Suppressor macrophage treated with lipopolysaccharide for 4 hours (primary cell): ENCODE measurements around the gene RAB1B.

Source experiments
- DNase-seq: peaks from one replicate; pipeline ENCODE4 v3.0.0-alpha.2; 2020

RAB1B gene

DNA sequence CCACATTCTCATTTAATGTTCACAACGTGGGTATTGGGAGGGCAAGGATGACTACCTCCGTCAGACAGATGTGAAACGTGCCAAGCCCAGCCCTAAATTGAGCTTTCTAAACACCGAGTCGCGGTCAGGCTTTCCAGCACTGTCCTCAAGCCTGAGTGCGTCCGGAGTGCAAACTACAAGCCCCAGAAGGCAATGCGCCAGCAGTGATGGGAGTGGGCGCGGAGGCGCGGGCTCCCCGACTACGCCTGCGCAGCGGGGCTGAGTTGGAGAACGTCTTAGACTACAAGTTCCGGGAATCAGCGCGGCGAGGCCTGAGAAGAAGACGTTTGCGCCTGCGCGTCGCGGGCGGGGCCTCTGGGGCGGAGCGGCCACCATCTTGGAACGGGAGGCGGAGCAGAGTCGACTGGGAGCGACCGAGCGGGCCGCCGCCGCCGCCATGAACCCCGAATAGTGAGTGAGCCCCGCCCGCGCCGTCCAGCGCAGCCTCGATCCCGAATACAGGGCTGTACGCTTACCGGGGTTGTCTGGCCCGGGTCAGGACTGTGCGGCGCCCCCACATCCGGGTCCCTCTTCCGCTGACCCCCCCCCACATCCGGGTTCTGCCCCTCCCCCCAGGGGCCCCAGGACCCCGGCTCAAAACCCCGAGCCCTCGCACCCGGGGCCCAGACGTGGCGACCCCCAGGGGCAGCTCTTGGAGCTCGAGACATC, at the start of gene RAB1B:
RAB1B (plus strand) TSS at position 396 of the 708 bp plus-strand sequence; CDS start at position 437, 41 bp downstream.
- DNase-seq: peak; percentile 100

DNA sequence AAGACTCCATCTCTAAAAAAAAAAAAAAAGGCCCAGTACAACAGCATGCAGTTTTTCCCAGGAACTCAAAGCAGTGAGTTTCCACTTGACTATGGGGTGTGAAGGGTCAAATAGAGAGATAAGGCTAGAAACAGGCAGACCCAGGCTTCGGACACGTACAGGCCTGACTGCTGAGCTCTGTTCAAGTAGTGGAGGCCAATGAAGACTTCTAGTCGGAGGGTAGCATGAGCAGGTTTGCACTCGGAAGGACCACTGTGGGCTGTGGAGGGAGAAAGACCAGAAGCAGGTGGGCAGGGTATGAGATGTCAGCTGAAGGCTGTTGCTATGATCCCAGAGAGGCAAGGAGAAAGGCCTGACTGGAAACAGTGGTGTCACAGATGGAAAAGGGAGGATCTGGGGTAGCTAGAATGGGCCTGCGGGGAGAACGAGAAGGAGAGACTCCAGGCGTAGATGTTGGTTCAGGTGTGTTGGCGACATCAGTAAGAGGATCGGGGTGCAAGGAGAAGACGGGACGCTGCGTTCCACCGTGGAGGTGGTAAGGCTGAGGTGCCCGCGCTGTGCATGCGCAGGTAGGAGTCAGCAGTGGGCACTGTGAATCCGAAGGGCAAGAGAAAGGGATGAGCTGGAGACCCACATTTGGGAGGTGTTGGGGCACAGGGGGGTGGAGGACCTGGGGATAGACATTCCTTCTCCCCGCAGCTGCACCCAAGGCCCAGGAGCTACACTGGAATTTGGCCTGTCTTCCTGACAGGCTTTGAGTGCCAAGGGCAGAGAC, 49.4 kb upstream of the RAB1B start:
- no peak for DNase-seq

DNA sequence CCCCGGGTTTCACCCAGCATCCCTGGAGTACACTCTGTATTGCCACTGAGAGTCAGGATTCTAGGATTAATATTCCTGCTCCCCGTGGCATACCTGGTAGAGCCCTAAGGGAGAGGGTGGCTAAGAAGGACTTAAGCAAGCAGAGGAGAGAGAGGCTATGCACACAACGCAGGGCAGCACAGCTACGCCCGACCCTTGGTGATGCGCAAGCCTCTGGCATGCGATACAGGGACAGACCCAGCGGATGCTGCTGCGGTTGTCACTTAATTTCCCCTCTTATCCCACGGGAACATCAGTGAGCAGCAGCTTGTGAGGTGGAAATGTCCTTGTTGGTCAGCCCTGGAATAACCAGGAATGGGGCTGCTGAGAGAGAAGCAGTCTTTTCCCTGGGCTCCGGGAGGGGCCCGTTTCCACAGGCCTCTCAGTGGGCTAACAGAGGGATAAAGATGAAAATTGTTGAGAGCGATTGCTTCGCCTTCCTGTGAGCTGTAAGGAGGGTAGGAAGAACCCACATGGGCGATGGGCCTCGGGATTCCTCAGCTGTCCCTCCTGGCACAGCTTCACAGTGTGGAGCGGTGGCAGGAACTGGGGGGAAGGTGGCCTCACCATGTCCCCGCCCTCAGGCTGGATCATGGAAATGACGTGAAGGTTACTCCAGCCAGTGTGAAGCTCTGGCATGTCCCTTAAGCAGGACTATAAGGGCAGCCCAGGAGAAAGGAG, 48.4 kb upstream of the RAB1B start:
- no peak for DNase-seq

DNA sequence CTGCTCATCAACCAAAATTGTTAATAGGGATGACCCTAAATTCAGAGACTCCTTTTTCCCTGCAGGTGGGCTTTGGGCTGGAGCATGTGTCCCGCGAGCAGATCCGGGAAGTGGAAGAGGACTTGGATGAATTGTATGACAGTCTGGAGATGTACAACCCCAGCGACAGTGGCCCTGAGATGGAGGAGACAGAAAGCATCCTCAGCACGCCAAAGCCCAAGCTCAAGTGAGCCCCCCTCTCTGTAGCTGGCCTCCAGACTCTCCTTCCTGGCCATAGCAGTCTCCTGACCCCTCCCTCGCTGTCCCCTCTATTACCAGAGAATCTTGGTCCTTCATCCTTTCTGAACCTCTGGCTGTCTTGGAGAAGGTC, 47.9 kb upstream of the RAB1B start:
- DNase-seq: no peak

DNA sequence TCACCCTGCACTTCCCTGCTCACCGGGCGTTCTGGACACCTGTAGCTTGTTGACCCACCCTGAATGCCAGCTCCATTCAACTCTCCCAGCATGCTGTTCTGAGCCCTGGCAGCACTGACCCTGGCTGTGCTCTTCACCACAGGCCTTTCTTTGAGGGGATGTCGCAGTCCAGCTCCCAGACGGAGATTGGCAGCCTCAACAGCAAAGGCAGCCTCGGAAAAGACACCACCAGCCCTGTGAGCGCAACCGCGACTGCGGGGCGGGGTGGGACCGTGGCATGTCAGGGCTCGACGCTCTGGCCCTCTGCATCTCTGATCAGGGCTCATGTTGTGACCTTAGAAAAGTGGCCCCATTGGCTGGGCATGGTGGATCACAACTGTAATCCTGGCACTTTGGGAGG, 47.4 kb upstream of the RAB1B start:
- no peak for DNase-seq

DNA sequence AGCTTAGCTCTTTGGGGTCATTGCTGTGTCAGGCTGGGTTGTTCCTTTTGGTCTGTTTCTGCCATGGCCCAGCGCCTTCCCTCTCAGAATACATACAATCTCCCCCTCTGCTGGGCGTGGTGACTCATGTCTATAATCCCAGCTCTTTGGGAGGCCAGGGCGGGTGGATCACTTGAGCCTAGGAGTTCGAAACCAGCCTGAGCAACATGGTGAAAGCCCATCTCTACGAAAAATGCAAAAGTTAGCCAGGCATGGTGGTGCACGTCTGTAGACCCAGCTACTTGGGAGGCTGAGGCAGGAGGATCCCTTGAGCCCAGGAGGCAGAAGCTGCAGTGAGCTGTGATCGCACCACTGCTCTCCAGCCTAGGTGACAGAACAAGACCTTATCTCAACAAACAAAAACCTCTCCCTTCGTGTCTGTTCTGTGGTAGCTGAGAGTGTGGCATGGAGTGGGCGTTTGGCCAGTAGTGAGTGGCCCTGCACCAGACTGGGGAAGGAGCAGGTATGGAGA, 46.7 kb upstream of the RAB1B start:
- no peak for DNase-seq

DNA sequence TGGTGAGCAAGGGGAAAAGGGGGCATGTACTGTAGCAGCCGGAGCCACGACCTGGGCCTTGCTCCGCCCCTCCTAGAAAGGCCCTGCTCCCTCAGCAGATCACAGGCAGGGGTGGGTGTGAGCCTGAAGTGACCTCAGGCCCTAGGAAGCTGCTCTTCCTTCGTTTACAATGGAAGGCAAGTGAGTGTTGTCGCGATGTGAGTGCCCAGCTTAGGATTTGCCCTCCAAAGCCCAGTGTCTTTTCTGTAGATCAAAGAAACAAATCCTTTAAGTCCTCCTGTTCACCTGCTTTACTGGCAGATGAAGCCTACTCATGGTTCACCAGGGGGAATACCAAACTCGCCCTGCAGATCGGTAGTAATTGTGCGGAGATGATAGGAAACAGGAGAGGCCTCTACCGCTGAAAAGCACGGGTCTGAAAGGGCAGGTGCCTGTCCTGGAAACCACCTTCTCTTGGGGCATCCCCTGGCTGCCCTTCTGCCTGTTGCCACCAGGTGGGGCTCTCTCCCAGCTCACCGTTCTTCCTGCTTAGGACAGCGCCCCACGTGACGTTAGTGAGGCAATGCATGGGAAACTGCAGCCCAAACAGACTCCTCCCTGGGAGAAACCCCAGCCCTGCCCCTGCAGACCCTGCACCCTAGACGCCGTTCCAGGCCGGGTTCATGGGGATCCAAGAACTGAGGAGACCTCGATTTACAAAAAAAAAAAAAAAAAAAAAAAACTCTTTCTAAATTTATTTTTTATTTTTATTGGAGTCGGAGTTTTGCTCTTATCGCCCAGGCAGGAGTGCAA, 45.9 kb upstream of the RAB1B start:
- DNase-seq: peak; percentile 93

DNA sequence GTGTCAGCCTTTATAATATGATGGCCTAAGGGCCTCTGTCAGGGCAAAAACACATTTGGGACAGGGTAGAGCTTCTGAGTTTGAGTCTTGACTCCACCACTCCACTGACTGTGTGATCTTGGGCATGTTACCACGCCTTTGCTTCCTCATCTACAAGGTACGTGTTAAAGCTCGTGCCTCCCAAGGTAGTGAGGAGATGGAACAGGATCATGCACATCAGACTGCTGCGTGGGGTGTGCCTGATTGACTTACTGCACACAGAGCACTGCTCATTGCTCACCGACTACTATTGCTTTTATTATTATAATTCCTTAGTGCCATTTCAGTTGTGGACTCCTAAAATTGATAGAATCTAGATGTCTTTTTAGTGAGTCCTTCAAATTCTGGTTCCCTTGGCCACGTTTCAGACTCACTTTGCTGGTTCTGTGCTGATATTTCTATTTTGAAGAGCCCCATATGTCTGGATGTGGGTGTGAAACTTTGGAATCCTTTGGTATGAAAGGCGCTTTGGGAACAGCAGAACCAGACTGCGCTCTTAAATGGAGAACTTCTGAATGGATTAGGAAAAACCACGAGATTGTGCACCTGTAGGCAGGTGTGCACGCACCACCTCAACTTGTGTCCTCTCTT, 44.1 kb upstream of the RAB1B start:
- DNase-seq: no peak

DNA sequence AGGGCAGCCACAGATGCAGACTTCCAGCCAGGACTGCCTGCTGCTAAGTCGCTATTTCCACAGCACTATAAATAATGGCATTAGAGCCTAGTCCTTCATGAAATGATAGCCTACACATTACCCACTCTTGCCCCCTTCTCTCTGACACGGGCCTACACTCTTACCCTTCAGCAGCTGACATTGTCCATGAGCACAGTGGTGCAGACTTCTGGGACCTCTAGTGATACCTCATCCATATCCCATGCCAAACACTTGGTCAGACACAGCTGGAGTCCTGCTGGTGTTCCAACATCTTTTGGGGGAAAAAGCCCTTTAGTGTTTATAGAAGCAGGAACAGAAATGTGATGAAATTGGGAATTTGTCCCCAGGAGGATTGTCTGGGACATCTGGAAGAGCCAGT, 43.4 kb upstream of the RAB1B start:
- no peak for DNase-seq

DNA sequence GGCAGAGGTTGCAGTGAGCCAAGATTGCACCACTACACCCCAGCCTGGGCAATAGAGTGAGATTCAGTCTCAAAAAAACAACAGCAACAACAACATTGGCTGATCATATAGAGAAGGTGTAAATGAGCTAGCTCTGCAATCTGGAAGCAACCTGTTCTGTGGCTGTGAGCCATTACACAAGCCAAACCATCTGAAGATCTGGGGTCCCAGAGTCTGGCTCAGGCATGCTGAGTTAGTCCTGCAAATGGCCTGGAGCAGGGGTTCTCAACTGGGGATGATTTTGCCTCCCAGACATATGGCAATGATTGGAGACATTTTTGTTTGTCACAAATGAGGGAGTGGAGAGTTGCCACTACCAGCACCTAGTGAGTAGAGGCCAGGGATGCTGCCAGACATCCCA, 42.3 kb upstream of the RAB1B start:
- DNase-seq: no peak

DNA sequence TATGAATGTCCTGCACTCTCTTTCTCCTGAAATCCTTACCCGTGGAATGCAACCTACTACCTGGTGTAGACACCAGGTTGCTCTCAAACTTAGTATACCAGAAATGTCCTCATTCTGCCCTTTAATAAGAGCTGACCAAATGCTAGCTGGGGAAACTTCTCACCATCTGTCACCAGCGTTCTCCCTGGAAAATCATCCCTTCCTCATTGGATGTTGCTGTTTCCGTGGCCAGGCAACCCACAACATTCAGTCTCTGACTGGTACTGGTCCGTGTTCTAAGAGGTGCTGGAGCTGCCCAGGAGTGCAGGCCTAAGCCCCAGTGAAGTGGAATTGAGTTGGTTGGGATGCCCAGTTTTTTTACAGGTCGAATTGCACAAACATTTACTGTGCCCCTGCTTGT, 40.7 kb upstream of the RAB1B start:
- DNase-seq: no peak

DNA sequence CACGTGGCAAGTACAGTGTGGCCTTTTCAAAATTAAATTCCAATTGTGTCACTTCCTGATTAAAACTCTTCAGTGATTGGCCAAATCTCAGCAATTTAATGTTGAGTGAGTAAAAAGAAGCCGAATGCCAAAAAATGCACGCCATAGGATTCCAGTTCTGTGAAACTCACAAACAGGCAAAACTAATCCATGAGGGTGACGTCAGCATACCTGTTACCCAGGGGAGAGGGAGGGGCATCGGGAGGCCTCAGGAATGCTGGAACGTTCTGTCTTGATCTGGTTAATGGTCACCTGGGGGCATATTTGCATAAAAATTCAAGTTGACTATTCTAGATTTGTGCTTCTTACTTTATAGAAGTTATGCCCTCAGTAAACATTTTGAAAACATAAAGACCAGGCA, 39.9 kb upstream of the RAB1B start:
- DNase-seq: no peak

DNA sequence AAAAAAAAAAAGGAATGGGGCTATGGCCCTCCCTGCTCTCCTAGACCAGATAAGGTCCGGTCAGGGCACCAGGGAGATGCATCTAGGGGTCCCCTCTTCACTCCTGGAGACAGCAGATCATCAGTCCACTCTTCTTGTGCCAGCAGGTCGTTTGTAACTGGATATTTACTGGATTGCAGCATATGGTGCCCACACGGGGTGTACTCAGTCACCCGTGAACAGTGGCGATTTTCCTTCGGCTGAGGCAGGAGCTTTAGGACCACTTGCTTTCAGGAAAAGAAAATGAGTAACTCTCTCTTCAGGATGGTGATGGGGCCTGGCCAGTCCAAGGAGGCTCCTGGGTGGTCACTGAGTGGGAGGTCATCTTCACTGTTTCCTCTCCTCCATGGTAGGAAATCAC, 38.3 kb upstream of the RAB1B start:
- no peak for DNase-seq

DNA sequence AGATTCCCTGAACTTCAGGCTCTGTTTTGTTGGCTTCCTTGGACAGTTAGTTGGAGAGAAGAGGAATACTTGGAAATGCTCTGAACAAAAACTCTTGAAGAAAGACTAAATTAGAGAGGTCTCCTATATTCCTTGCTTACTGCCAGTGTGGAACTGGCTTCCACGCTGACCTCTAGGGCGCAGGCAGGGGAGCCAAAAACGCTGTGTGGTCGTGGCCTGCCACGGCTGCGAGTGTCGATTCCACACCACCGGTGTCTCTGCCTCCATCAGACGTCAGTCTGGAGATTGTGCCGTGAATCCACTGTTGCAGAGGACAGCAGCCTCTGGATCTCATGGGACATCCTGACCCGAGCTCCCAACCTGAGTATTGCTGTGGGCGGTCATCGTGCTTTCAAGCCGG, 37.5 kb upstream of the RAB1B start:
- no peak for DNase-seq

DNA sequence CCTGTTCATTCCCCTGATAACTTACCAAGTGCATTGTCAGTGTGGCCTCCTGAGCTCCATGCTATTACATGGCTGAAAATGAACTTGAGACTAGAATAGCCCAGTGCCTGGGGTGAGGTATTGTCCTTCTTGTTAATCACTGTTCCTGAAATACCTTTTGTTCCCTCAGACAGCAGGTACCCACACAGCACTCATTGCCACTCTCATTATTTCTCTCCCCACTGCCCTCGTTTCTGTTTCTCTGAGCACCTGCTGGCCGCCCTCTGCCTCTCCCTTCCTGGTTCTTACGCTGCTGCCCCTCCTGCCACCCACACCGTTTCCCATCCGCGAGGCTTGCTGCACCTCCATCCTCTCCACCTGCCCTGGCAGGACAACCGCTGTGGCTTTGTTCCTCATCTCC, 36.9 kb upstream of the RAB1B start:
- no peak for DNase-seq

DNA sequence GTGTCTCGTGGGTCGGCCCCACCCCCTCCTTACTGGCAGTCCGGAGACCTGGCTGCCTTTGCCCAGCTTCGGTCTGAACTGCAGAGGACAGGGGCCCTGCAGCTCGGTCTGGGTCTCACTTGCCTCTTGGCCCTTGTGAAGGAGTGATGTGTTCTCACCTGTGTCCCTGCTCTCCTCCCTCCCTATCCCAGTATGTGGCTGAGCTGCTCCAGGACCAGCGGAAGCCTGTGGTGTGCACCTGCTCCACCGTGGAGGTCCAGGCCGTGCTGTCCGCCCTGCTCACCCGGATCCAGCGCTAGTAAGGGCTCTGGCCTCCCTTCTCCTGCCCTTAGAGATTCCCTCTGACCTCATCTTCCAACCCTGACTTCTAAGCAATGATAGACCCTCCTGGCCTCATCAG, 35.7 kb upstream of the RAB1B start:
- DNase-seq: no peak

DNA sequence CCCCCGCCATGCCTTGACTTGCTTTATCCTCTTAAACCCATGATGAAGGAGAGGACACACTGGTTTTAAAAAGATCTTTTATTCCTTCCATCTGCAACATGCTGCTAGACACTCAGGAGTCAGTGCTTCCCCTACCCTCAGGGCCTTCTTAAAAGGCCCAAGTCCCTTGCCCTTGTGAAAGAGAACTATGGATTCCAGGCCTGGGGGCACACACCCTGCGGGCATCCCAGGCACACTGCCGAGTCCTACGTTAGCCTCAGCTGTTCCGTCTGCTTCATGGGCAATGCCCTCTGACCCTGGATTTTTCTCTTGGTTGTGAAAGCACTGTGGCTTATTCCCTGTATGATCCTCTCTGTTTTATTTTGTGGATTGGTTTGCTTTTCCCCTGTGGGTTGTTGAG, 35.1 kb upstream of the RAB1B start:
- DNase-seq: no peak

DNA sequence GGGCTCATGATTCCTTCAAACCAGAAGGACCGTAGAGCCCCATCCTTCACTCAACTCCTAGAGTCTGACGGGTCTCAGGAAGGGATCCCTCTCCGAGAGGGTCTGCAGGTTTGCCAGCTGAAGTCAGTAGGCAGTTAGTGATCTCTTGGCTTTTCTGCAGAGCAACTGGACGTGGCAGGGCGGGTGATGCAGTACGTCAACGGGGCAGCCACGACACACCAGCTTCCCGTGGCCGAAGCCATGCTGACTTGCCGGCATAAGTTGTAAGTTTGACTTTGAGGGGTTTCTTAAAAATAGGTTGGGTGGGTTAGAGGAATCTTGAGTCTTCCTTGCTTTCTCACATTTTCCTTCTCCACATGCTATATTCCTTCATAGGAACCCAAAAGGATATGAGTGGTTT, 33.3 kb upstream of the RAB1B start:
- DNase-seq: no peak

DNA sequence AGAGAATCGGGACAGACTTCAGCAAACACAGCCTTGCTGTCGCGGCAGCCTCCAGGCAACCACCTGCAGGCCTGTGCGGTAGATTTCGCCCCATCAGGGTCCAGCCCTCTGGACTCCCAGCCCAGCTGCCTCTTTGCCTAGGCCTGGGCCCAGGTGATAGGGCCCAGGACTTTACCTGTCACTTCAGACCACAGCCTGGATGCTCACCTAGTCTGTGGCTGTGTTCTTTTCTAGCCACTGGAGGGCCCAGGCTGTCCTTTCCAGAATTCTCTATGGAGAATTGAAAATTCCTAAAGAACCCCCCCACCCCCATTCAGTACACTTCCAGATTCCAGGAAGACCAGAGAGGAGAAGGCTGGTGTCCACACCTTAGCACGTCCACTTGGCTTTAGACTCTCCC, 30.6 kb upstream of the RAB1B start:
- DNase-seq: no peak

DNA sequence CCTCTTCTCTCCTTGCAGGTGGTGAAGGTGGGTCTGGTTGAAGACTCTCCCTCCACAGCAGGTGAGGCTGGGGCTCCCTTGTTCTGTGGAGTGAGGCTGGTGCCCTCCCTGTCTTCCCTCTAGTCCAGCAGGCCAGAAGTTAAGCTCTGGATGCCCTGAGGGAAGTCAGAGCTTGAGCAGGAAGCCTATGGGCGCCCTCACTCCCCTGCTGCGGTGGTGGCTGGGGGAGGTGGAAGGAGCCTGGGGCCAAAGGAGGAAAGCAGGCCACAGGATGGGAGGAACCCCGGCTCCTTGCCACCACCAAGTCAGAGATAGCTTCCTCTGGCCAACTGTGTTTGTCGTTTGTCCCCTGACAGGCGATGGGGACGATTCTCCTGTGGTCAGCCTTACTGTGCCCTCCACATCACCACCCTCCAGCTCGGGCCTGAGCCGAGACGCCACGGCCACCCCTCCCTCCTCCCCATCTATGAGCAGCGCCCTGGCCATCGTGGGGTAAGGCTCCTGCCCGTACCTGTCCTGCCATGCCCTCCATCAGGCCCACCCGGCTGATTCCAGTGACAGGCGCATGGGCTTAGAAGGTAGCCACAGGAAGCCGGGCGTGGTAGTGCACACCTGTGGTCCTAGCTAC, 29.5 kb upstream of the RAB1B start:
- no peak for DNase-seq

DNA sequence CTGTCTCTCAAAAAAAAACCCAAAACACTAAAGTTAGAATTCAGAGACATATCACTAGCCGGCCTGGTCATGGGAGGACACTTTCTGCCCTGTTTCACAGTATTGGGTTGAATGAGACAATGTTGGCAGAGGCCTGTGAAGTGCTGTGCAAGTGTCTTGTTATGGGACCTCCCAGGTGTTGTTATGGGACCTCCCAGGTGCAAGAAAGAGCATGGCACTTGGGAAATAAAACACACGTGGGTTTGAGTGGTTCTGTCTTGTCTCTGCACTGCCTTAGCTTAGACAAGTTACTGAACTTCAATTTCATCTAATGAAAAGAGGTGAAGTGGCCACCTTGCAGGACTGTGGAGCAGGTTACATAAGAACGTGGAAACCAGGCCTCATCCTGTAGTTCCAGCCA, 28.9 kb upstream of the RAB1B start:
- no peak for DNase-seq
